ENCODE measurements around the gene SAMD11.
A peak's percentile ranks its signal among the peaks of the same experiment; 100 is the strongest.
"Not testable (repeated sequence)": the region's sequence is repeated elsewhere in the genome, so short reads cannot be mapped to it uniquely, and the experiment has no call there.

Gene SAMD11

GRCh38 chr1:978069-978834 is 54.5 kb downstream of the SAMD11 start:
- no peak for DNase-seq

GRCh38 chr1:978835-979743 is 55.4 kb downstream of the SAMD11 start:
- DNase-seq = no peak

GRCh38 chr1:979744-980072 is 56.0 kb downstream of the SAMD11 start:
- no peak for DNase-seq

GRCh38 chr1:980137-980571 is 56.4 kb downstream of the SAMD11 start:
- DNase-seq = no peak

- DNase-seq = no peak
These were observed 57.1 kb downstream of the SAMD11 start for GRCh38 chr1:980602-981395.

DNA sequence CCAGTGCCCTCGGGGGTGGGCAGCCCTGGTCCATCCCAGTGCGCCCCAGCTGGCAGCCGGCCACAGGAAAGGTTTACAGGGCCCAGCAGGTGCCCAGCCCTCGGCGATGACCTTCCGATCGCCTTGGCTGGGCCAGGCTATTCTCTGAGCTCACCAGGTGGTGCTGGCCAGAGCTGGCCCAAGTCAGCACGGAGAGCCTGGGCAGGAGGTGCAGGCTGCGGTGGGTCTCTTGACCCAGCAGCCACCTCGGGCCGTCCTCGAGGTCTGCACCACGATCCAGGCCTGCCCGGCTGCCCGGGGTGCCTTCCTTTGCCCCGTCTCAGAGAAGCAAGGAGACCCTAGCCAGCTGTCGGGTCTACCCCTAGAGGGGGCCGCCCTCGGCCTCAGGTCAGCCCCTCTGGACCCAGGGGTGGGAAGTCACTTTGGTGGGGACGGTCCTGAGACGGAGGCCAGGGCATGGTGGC is 57.8 kb downstream of the SAMD11 start:
- no peak for DNase-seq

DNA sequence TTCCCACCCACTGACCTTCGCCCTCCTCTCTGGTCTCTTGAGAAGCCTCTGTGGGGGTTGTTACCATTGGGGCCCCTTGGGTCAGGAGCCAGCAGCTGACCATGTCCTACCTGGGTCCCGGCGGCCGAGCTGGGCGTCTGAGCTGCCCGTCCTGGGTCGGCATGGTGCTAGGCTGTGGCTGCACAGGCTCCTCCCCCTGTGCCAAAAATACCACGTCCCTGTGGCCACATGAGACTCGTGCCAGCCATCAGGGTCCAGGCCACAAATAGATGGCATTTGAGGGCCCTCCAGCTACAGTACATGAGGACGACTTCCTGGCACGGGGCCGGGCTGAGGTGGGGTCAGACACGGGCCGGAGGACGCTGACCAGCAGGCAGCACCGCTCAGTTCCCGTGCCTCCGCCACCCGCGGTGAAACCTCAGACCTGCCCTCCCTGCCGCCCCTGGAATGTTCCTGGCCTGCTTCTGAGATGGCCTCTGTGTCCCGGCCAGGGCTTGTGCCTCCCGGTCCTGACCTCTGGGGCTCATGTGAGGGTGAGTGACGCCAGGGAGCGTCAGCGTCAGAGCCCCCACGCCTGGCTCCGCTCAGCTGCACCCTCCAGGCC is 58.3 kb downstream of the SAMD11 start, which contains the start of gene PERM1:
PERM1 (minus strand) TSS at position 139 of the 604 bp plus-strand sequence. CDS start 1,064 bp downstream, outside the sequence.
- DNase-seq = no peak

- DNase-seq = no peak
These were observed 59.2 kb downstream of the SAMD11 start for GRCh38 chr1:982765-983436.

DNA sequence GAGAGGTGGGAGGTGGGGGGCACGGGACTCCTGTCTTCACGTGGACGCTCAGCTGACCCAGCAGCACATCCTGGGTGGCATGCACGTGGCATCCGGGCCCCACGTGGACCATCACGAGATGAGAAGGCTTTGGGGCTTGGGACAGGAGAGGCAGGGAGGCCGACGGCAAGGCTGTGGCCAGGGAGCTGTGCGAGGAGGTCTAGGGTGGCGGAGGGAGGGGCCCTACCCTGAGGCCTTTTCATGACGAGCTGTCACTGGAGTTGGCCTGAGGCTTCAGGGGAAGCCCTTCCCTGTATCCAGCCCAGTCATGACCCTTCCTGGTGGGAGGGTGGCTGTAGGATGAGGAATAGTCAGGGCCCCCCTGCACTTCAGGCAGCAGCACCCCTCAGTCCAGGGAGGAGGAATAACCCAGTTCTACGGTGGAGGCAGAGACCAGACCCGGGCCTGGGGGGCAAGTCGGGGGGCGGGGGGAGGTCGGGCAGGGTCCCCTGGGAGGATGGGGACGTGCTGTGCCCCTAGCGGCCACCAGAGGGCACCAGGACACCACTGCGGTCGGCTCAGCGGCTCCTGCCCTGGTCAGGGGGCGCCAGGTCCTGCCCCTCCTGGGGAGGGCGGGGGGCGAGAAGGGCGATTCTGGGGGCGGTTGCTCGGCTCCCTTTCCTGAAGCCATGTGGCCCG is 60.2 kb downstream of the SAMD11 start:
- DNase-seq = peak; percentile 50 to 67 (median 53)

- DNase-seq = no peak
These were observed 60.7 kb downstream of the SAMD11 start for GRCh38 chr1:984476-984814.

DNA sequence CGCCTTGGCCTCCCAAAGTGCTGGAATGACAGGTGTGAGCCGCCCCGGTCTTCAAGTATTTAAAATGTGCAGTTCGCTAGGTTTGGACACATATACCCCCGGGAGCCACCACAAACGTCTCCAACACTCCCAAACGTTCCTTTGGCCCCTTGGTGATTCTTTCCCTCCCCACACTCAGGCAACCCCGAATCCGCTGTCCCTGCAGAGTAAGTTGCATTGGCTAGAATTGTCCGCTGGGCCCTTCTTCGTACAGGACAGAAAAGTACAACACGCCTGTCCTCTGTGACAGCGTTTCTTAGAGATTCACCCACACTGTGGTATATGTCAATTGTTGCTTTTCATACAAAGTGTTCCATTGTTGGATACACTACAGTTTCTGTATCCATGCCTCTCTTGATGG is 61.4 kb downstream of the SAMD11 start:
- no peak for DNase-seq

- DNase-seq = not testable (repeated sequence)
These were observed 64.3 kb downstream of the SAMD11 start for GRCh38 chr1:988061-988460.

GRCh38 chr1:991275-991674 is 67.6 kb downstream of the SAMD11 start:
- DNase-seq = not testable (repeated sequence)

GRCh38 chr1:991895-992294 is 68.2 kb downstream of the SAMD11 start:
- DNase-seq = no peak

- peak in 1 of 3 donors; percentile 52 for DNase-seq
These were observed 68.6 kb downstream of the SAMD11 start for GRCh38 chr1:992362-992761.

GRCh38 chr1:993379-993995 is 69.8 kb downstream of the SAMD11 start:
- peak in 1 of 3 donors; percentile 45 for DNase-seq

Measured in suppressor macrophage treated with lipopolysaccharide for 1 hour (primary cell).